ENCODE data around the gene FOXJ1.

The FOXJ1 gene

DNA sequence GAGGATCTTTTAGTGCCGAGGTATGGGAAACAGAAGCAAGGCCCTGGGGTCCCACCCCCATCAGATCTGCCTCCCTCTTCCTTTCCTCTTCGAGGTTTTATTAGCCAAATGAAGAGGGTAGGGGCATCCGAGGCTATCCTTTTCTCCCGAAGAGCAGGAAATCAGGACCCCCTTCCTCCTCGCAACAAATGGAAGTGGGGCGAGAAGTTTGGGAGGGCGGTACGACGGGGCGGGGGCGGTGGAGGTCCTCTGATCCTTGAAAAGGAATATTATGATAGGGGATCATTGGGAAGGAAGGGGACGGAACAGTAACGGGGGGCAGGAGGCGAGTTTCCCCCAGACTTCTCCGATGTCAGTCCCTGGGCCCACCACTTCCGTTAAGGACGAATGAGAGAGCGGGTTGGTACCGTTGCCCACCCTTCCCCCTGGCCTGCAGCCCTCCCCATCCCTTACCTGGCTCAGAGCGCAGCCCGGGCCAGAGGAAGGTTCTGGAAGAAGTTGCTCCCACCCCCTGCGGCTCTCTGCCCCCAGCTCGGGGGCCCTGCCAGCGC is 309 bp downstream of the FOXJ1 start (continued):
- TF ChIP-seq PRDM2 (tag by site-specific recombination; IDR thresholded peaks at IDR 0.05; ENCODE audit: borderline replicate concordance) = no peak
- no peak for TF ChIP-seq IKZF3 (tag by site-specific recombination; IDR thresholded peaks at IDR 0.05)
- TF ChIP-seq ZNF48 (tag by site-specific recombination; IDR thresholded peaks at IDR 0.05) = no peak

- POLR2A ChIA-PET = no interaction called here
- no peak overlapping the region for H3K4me3 ChIP-seq (ENCODE audit: low read depth, low read length)
- peaks cover 9% of the 10 kb centered on the region for H3K4me1 ChIP-seq (ENCODE audit: control insufficient read depth, insufficient read depth, low read length)
- peaks cover 0 to 6% of the 10 kb centered on the region in 2 experiments; a peak in 1 of 3 replicates for H3K36me3 ChIP-seq (ENCODE audit: control insufficient read depth in 2 of 2, insufficient read depth in 1 of 2, low read length in 2 of 2)
- CTCF ChIA-PET = interaction anchor here (4.3 kb wide), 1 partner anchor 14 kb away, joined by 38 read pairs; no protein-coding TSS in a partner anchor
- no peak overlapping the region for H3K27ac ChIP-seq (ENCODE audit: extremely low read depth, low read depth, low read length)
- no peaks in the 10 kb centered on the region for H3K9me3 ChIP-seq (ENCODE audit: control insufficient read depth, insufficient read depth, low read depth, low read length)
- TF ChIP-seq ZNF837 (tag by site-specific recombination; IDR thresholded peaks at IDR 0.05) (no peak), ZNF24 (tag by site-specific recombination; IDR thresholded peaks at IDR 0.05) (no peak), ZNF701 (tag by site-specific recombination; IDR thresholded peaks at IDR 0.05) (no peak), ZNF18 (tag by site-specific recombination; IDR thresholded peaks at IDR 0.05) (no peak), REPIN1 (tag by site-specific recombination; IDR thresholded peaks at IDR 0.05; ENCODE audit: low read depth) (no peak), PRDM2 (tag by site-specific recombination; IDR thresholded peaks at IDR 0.05; ENCODE audit: borderline replicate concordance) (no peak), GLI4 (tag by site-specific recombination; IDR thresholded peaks at IDR 0.05) (no peak), ZNF664 (tag by site-specific recombination; IDR thresholded peaks at IDR 0.05) (no peak), ZSCAN4 (tag by site-specific recombination; IDR thresholded peaks at IDR 0.05) (no peak), ZFP69B (tag by site-specific recombination; IDR thresholded peaks at IDR 0.05) (no peak)
- TF ChIP-seq, protein P1, sequence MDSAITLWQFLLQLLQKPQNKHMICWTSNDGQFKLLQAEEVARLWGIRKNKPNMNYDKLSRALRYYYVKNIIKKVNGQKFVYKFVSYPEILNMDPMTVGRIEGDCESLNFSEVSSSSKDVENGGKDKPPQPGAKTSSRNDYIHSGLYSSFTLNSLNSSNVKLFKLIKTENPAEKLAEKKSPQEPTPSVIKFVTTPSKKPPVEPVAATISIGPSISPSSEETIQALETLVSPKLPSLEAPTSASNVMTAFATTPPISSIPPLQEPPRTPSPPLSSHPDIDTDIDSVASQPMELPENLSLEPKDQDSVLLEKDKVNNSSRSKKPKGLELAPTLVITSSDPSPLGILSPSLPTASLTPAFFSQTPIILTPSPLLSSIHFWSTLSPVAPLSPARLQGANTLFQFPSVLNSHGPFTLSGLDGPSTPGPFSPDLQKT (IDR thresholded peaks at IDR 0.05; ENCODE audit: borderline replicate concordance, low read depth, low read length) = no peak
These were observed 1.0 kb downstream of the FOXJ1 start for GRCh38 chr17:76139801-76140660.

Measured in HEK293 (cell line).